SK-MEL-5 (cell line): Measurements from ENCODE around the gene CREB5. TPM values are rescaled to one million over a fixed set of nuclear protein-coding genes. Genes with fewer than 3 reads are reported as not detected.

ENCODE experiments used
- DNase-seq: peaks from one replicate; pipeline ENCODE4 v3.0.0-alpha.2; 2016; ENCODE audit warnings: low read depth, low spot score
- in situ Hi-C: cut with HindIII; loops from 2 replicates; pipeline ENCODE4 v1.10.0; 2016; ENCODE audit warnings: low sequenced_read_pairs, high pct_unique_total_duplicates, low pct_unique_long_range_greater_than_20kb
- total RNA-seq: library from RNA; depleted of rRNA; stranded (reverse); fragments of >200 nt; shearing (Covaris generic); gene quantifications from 2 replicates; pipeline ENCODE4 v1.2.3, GENCODE V29; 2014

The CREB5 gene
- total RNA-seq, 1 experiment from 2014 or later, result 19.4 TPM

DNA sequence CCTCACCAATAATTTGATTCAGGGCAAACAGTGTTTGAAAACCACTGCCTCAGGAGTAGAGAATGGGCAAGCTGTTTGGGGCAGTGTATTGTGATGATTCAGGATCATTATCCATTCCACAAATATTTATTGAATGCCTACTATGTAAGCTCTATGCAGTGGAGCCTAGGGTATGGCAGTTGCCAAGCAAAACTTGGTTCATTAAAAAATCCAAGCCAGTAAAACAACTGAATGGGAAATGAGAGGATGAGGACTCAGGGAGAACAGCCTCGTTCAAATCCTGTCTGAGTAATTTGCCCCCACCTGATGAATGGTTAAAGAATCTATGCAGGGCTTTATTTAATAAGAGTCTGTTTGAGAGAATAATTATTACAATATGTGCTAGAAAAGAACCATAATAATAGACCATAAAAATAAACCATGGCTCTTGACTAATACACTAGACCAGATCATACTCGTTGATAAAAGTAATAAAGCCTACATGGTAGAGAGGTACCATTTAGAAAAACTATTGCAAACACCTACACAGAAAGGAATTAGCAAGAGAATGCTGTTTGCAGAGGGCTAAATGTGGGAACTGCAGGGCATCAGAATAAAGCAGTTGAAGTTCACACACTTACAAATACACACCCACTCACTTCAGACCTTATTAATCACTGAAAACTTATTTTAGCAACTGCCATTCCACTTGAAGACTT is 71.7 kb downstream of the CREB5 start:
- in situ Hi-C loops, result no loop called here
- DNase-seq, result no peak

- in situ Hi-C loops, result no loop called here
- no peak for DNase-seq
Observed at GRCh38 chr7:28484606-28484935, 72.3 kb downstream of the CREB5 start.

- DNase-seq, result no peak
- in situ Hi-C loops, result no loop called here
Observed at GRCh38 chr7:28487487-28487886, 75.2 kb downstream of the CREB5 start.

GRCh38 chr7:28488061-28488791 is 75.9 kb downstream of the CREB5 start:
- in situ Hi-C loops, result no loop called here
- no peak for DNase-seq

DNA sequence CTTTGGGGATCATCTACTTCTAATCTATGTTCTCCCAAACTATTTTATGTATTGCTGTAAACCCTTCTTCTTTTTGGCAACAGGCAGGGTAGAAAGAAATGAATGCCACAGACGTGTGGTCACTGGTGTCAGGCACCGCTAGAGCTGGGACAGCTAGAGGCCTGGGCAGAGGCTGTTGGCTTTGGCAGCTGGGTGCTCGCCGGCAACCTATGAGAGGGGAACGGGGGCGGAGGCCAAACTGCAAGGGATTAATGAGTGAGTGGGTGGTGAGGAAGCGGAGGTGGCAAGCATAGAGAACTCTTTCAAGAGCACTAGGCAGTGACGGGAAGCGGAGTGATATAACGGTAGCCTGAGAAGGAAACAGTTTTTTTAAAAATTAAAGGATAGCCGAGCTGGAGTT is 78.5 kb downstream of the CREB5 start:
- no peak for DNase-seq
- in situ Hi-C loops, result no loop called here

GRCh38 chr7:28493477-28493876 is 81.2 kb downstream of the CREB5 start:
- in situ Hi-C loops, result no loop called here
- DNase-seq, result no peak

DNA sequence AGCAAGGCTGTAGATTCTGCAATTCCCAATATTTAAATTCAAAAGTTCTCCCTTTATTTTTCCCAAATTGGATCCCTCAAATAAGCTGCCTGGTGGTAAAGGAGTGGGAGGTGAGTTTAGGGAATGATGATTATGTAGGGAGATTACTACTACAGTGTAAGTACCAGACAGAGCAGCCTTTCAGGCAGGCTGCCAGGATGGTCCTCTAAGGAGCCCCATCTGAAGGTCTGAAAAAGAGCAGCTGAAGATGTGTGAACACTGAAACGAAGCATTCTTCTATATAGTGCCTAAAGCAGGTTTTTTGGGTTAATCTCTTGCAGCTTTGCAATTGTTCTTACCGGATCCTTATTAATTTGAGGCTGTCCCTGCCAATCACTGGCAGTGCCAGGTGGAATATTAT is 84.7 kb downstream of the CREB5 start:
- in situ Hi-C loops, result no loop called here
- no peak for DNase-seq

GRCh38 chr7:28498636-28499035 is 86.3 kb downstream of the CREB5 start:
- no peak for DNase-seq
- in situ Hi-C loops, result no loop called here

GRCh38 chr7:28500138-28500537 is 87.8 kb downstream of the CREB5 start:
- in situ Hi-C loops, result no loop called here
- no peak for DNase-seq

DNA sequence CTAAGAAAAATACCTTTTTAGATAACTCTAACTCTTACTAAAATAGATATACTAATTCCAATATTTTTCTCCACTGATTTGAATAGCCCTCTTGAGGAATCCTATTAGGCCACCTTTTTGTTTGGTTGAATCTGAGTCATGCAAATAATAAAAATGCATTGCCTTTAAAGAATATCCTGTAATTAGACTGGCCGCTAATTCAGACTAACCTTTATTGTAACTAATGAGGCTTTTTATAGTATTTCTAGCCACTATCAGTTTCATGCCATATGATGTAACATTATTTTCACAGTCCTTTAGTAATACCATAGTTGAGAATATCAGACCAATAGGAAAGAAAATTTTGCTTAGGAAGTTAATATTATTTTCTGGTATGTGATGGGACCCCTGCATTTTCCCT is 90.1 kb downstream of the CREB5 start:
- DNase-seq, result no peak
- in situ Hi-C loops, result no loop called here

DNA sequence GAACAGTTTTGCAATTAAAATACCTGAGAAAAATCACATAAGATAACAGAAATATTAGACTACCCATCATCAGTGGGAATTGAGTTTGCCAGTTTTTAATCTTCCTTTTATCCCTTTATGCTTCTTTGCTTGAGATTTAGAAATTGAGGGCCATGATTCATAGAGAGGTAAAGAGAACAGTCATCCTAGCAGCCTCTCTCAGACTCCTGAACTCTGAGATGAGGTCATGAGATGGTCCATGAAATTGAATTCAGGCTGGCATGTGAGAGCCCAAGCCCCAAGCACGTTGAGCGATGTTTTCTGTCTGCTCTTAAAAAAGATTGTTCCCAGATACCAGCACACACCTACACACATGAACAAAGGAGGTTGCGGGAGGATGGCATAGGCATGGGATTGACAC is 91.1 kb downstream of the CREB5 start:
- DNase-seq, result no peak
- in situ Hi-C loops, result no loop called here

GRCh38 chr7:28505014-28505413 is 92.7 kb downstream of the CREB5 start:
- in situ Hi-C loops, result no loop called here
- no peak for DNase-seq

GRCh38 chr7:28505867-28506266 is 93.5 kb downstream of the CREB5 start:
- DNase-seq, result no peak
- in situ Hi-C loops, result no loop called here

GRCh38 chr7:28507525-28508282 is 95.4 kb downstream of the CREB5 start:
- DNase-seq, result no peak
- in situ Hi-C loops, result no loop called here

- DNase-seq, result peak; percentile 82
- in situ Hi-C loops, result no loop called here
Observed at GRCh38 chr7:28509251-28510025, 97.1 kb downstream of the CREB5 start.

- DNase-seq, result no peak
- in situ Hi-C loops, result no loop called here
Observed at GRCh38 chr7:28510026-28510369, 97.7 kb downstream of the CREB5 start.

DNA sequence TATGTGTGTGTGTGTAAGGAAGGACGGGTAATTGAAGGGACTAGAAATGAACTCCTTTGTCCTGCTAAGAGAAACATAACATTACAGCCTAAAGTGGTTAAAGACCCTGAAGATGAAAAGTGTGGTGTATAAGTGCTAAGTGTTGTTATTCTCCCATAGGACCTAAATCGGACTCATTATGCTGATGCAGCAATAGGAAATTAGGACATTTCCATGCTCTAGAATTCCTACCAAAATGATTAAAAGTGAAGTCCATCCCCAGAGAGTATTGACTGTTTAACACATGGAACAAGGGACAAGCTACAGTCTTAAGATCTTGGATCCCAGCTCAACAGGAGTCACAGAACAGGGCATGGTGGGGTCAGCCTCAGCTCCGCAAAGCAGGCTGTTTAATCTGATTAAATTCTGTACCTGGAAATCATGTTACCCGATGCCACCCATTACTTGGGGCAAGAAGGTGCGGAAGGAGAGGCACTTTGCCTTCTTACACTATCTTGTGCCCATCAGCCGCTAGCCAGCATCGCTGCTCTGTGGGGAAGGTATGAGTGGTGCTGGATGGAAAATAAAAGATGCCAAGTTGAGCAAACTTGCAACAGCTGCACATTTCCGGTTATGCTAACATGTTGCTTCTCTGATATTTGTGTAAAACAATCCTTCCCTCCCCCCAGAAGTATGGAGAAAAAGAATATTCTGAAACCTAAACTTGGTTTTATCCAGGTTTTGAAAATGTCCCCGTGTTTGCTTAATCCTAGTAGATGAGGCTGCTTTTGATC is 100.5 kb downstream of the CREB5 start:
- no peak for DNase-seq
- in situ Hi-C loops, result no loop called here
